Stimulated activated CD4-positive, alpha-beta T cell treated with anti-CD3 and anti-CD28 coated beads, Interleukin-12 subunit alpha, Interleukin-12 subunit beta, amount 100 ng/mL, for 4 hours (primary cell): ENCODE results near the gene OR5A1.

ENCODE experiments used
- DNase-seq: peaks from one replicate; pipeline ENCODE4 v3.0.0-alpha.2; 2020

The OR5A1 gene

GRCh38 chr11:59480359-59480758 lies 44.1 kb downstream of the OR5A1 start:
- no peak for DNase-seq
